Peyer's patch (tissue), 4 donors: Measurements from ENCODE around the gene SLC49A3. TPM values are rescaled to one million over a fixed set of nuclear protein-coding genes. Genes with fewer than 3 reads are reported as not detected.

ENCODE experiments used
- DNase-seq, 3 donors: peaks; one replicate each; pipeline ENCODE4 v3.0.0-alpha.2; 2017 to 2019
- H3K27ac ChIP-seq, 4 donors: fragments of 200-600 bp; sonication (generic); one replicate each; pipeline ENCODE4 v1.5.1; 2016 to 2019
- H3K27me3 ChIP-seq, 2 donors: fragments of 200-600 bp; sonication (generic); one replicate each; pipeline ENCODE4 v1.5.1; 2019
- H3K36me3 ChIP-seq, 3 donors: fragments of 200-600 bp; sonication (generic); one replicate each; pipeline ENCODE4 v1.5.1; 2016 to 2019
- H3K4me1 ChIP-seq, 4 donors: fragments of 200-600 bp; sonication (generic); one replicate each; pipeline ENCODE4 v1.5.1; 2016 to 2019
- H3K4me3 ChIP-seq, 4 donors: fragments of 200-600 bp; sonication (generic); 1 replicate in 3 of 4; 2 replicates in 1 of 4; pipeline ENCODE4 v1.5.1; 2016 to 2019; ENCODE audit warnings: mild to moderate bottlenecking in 1 of 4
- H3K9me3 ChIP-seq, 4 donors: fragments of 200-600 bp; sonication (generic); one replicate each; pipeline ENCODE4 v1.5.1; 2016 to 2019; ENCODE audit warnings: mild to moderate bottlenecking in 1 of 4
- POLR2A ChIP-seq, 2 donors: fragments of 450-650 bp; IDR thresholded peaks; one replicate each; pipeline ENCODE4 v1.5.1; 2017; ENCODE audit warnings: antibody characterized with exemption in 2 of 2, mild to moderate bottlenecking in 2 of 2, moderate library complexity in 2 of 2
- total RNA-seq, 4 donors: library from RNA; depleted of rRNA; stranded (reverse); fragments of >200 nt; gene quantifications; one replicate each; pipeline ENCODE4 v1.1.0, GENCODE V29; 2016
- TF ChIP-seq, protein P1 (sequence below), 6 experiments: fragments of 450-650 bp in 4 of 6; fragments of 200-600 bp in 2 of 6; sonication (generic) in 1 of 6; IDR thresholded peaks; one replicate each; pipeline ENCODE4 v1.5.1; 2017 to 2019; ENCODE audit warnings: antibody characterized with exemption in 6 of 6, mild to moderate bottlenecking in 3 of 6, moderate library complexity in 1 of 6

The SLC49A3 gene
- total RNA-seq, 4 donors from 2014 or later, result 4.1 to 13.3 (median 9.4) TPM

DNA sequence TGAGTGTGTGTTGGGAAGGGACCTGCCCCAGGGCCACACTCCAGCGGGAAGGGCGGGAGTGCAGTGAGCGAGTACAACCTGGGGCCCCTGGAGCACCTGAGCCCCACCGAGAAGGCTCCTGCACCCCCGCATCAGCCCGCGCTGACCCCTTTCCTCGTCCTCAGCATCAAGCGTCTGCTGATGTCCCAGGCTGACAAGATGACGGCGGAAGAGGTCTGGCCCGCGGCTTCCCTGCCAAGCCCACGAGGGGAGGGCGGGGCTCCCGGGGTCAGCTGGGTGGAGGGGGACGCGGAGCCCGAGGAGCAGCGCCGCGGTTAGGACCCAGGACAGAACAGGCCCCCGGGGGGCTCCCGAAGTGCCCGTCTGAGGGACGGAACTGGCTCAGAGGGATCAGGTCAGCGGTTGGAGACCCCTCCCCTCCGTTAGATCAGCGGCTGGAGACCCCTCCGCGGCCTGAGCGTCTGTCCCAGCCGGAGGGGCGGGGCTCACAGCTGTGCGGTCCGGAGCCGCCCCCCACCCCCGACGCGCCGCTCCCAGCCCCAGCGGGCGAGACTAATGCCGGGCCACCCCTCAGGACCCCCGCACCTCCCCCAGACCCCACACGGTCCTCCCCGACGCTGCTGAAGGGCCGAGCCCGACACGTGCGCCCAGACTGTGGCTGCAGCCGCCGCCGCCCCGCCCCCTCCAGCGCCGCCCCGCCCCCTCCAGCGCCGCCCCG lies 7.9 kb downstream of the SLC49A3 start:
- H3K4me1 ChIP-seq, result peaks cover 0 to 51% (median 16%) of the 10 kb centered on the region in 4 donors
- H3K27me3 ChIP-seq, result no peaks in the 10 kb centered on the region
- H3K9me3 ChIP-seq, result no peaks in the 10 kb centered on the region
- TF ChIP-seq POLR2A (IDR thresholded peaks at IDR 0.05), result no peak
- TF ChIP-seq, protein P1, sequence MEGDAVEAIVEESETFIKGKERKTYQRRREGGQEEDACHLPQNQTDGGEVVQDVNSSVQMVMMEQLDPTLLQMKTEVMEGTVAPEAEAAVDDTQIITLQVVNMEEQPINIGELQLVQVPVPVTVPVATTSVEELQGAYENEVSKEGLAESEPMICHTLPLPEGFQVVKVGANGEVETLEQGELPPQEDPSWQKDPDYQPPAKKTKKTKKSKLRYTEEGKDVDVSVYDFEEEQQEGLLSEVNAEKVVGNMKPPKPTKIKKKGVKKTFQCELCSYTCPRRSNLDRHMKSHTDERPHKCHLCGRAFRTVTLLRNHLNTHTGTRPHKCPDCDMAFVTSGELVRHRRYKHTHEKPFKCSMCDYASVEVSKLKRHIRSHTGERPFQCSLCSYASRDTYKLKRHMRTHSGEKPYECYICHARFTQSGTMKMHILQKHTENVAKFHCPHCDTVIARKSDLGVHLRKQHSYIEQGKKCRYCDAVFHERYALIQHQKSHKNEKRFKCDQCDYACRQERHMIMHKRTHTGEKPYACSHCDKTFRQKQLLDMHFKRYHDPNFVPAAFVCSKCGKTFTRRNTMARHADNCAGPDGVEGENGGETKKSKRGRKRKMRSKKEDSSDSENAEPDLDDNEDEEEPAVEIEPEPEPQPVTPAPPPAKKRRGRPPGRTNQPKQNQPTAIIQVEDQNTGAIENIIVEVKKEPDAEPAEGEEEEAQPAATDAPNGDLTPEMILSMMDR (IDR thresholded peaks at IDR 0.05), result no peak
- peak; percentile 70 to 92 (median 79) for DNase-seq
- H3K4me3 ChIP-seq, result peak overlapping the region; percentile 40 to 68 (median 53)
- H3K27ac ChIP-seq, result peak overlapping the region in 3 of 4 donors; percentile 22 to 71 (median 69)
- H3K36me3 ChIP-seq, result no peaks in the 10 kb centered on the region

DNA sequence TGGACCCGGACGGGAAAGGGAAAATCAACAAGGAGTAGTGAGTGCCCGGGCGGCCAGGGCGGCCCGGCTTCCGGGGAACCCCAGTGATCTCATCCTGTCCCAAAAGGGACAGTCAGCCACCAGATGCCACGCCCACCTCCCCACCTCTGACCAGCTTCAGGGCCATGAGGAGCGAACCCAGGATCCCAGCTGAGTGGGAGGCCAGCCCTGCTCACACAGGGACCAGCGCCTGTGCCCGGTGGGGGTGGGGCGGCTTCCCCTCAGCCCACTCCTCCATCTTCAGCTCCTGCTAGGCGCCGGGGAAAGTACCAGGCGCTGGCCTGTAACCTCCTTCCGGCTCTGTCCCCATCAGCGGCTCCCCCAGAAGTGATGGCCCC lies 8.4 kb downstream of the SLC49A3 start:
- no peaks in the 10 kb centered on the region for H3K36me3 ChIP-seq
- DNase-seq, result peak in 2 of 3 donors; percentile 48 to 76
- H3K27ac ChIP-seq, result peak overlapping the region in 3 of 4 donors; percentile 22 to 71 (median 69)
- H3K9me3 ChIP-seq, result no peaks in the 10 kb centered on the region
- H3K27me3 ChIP-seq, result no peaks in the 10 kb centered on the region
- H3K4me3 ChIP-seq, result peak overlapping the region; percentile 40 to 68 (median 53)
- H3K4me1 ChIP-seq, result peaks cover 0 to 55% (median 16%) of the 10 kb centered on the region in 4 donors
- TF ChIP-seq POLR2A (IDR thresholded peaks at IDR 0.05), result no peak
- TF ChIP-seq, protein P1 (IDR thresholded peaks at IDR 0.05), result no peak

DNA sequence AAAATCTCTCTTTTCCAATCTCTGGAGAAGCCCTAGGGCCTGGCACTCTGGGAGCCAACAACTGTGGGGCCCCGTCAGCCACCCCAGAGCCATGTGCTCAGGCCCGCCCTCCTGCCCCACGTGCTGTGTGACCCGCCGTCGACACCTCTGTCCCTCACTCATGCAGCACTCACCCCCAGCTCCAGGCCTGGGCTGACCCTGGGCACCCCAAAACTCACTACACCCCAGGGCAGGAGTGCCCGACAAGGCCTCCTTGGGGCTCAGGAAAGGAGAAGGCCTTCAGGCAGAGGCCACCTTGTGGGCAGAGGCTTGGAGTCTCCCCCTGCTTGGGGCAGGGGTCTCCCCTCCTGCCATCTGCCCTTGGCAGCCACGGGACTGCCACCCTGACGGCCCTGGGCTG lies 8.9 kb downstream of the SLC49A3 start:
- TF ChIP-seq, protein P1 (IDR thresholded peaks at IDR 0.05), result no peak
- no peak for TF ChIP-seq POLR2A (IDR thresholded peaks at IDR 0.05)
- no peaks in the 10 kb centered on the region for H3K27me3 ChIP-seq
- DNase-seq, result peak in 1 of 3 donors; percentile 47
- H3K36me3 ChIP-seq, result no peaks in the 10 kb centered on the region
- peaks cover 4 to 60% (median 18%) of the 10 kb centered on the region in 4 donors for H3K4me1 ChIP-seq
- H3K27ac ChIP-seq, result peak overlapping the region in 2 of 4 donors; percentile 69 to 71
- no peaks in the 10 kb centered on the region for H3K9me3 ChIP-seq
- H3K4me3 ChIP-seq, result peak overlapping the region in 2 of 4 donors; percentile 55 to 68

DNA sequence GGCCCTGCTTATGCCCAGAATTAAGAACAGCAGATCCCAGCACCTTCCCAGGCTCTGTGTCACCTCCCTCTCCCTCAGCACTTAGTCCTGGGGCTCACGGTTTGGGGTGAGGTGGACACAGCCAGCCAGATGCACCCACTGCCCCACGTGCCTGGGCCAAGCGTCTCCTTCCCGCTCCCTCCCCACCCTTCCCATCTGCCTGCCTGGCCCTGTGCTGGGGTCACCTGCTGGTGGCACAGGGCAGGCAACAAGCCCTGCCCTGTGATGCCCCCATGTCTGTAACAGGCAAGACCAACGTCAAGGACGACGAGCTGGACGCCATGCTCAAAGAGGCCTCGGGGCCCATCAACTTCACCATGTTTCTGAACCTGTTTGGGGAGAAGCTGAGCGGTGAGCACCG lies 9.3 kb downstream of the SLC49A3 start:
- Histone ChIP-seq H3K27me3 (no peaks in the 10 kb centered on the region), H3K36me3 (no peaks in the 10 kb centered on the region), H3K4me3 (no peak overlapping the region), H3K27ac (no peak overlapping the region), H3K9me3 (no peaks in the 10 kb centered on the region), H3K4me1 (peaks cover 7 to 63% (median 19%) of the 10 kb centered on the region in 4 donors)
- TF ChIP-seq, protein P1 (IDR thresholded peaks at IDR 0.05), result no peak
- TF ChIP-seq POLR2A (IDR thresholded peaks at IDR 0.05), result no peak
- DNase-seq, result peak in 1 of 3 donors; percentile 47

DNA sequence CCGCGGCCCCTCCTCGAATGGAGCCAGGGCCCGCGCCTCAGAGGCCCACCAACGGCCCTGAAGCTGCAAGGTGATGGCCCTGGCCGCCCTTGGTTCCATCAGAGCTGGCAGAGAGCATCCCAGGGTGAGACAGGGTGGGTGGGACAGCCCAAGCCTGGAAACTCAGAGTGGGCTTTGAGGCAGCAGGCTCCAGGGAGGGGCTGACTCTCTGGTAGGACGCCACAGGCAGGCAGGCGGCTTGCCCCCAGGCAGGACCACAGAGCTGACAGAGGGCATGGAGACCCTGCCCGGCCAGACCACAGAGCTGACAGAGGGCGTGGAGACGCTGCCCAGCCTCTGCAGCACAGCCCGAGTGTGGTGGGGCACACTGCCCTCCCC lies 9.9 kb downstream of the SLC49A3 start:
- Histone ChIP-seq H3K36me3 (no peaks in the 10 kb centered on the region), H3K4me3 (no peak overlapping the region), H3K27ac (no peak overlapping the region), H3K9me3 (no peaks in the 10 kb centered on the region), H3K4me1 (peaks cover 7 to 63% (median 19%) of the 10 kb centered on the region in 4 donors), H3K27me3 (no peaks in the 10 kb centered on the region)
- DNase-seq, result peak in 1 of 3 donors; percentile 50
- TF ChIP-seq, protein P1 (IDR thresholded peaks at IDR 0.05), result no peak
- no peak for TF ChIP-seq POLR2A (IDR thresholded peaks at IDR 0.05)
